Measurements from ENCODE around the gene DNAJC5.

- TF ChIP-seq CTCF (IDR thresholded peaks at IDR 0.05 in 8 of 11, conservative IDR thresholded peaks at IDR 0.05 in 3 of 11) (no peak), POLR2A (IDR thresholded peaks at IDR 0.05) (no peak), POLR2AphosphoS5 (IDR thresholded peaks at IDR 0.05) (peak in 1 of 3 donors; percentile 25)
These were observed 68.4 kb downstream of the DNAJC5 start for GRCh38 chr20:63963348-63963741.
